Activated CD4-positive, alpha-beta memory T cell treated with anti-CD3 and anti-CD28 coated beads for 36 hours (primary cell): ENCODE data around the gene GTPBP10. TPM values are rescaled to one million over a fixed set of nuclear protein-coding genes. Genes with fewer than 3 reads are reported as not detected.
A peak's percentile ranks its signal among the peaks of the same experiment; 100 is the strongest.

ENCODE experiments used
- CTCF ChIA-PET: fragments of 350-600 bp; sonication (Branson Sonifier 250); formaldehyde crosslinking; loops from one replicate; lab custom pipeline; 2021; ENCODE audit warnings: antibody characterized with exemption, inconsistent platforms; lab: Charles Lee
- POLR2A ChIA-PET: fragments of 350-600 bp; sonication (Branson Sonifier 250); formaldehyde crosslinking; loops from one replicate; lab custom pipeline; 2021; ENCODE audit warnings: antibody characterized with exemption; lab: Charles Lee
- DNase-seq: peaks from one replicate; pipeline ENCODE4 v3.0.0-alpha.2; 2020
- H3K27ac Mint-ChIP-seq: one replicate; pipeline ENCODE4 v1.8.0; 2021; ENCODE audit warnings: mixed read lengths
- H3K27me3 Mint-ChIP-seq: one replicate; pipeline ENCODE4 v1.8.0; 2021; ENCODE audit warnings: mixed read lengths
- H3K36me3 Mint-ChIP-seq: one replicate; pipeline ENCODE4 v1.8.0; 2021; ENCODE audit warnings: mixed read lengths
- H3K4me1 Mint-ChIP-seq: one replicate; pipeline ENCODE4 v1.8.0; 2021; ENCODE audit warnings: low read depth, mixed read lengths
- H3K4me3 Mint-ChIP-seq: one replicate; pipeline ENCODE4 v1.8.0; 2021; ENCODE audit warnings: mild to moderate bottlenecking, mixed read lengths
- H3K9me3 Mint-ChIP-seq: one replicate; pipeline ENCODE4 v1.8.0; 2021; ENCODE audit warnings: mixed read lengths
- intact Hi-C: fragments of 100-400 bp; cut with micrococcal nuclease; formaldehyde crosslinking; loops from one replicate; pipeline ENCODE4 v1.15.1; 2023
- total RNA-seq, 2 experiments: library from RNA; stranded (reverse); gene quantifications; one replicate each; pipeline ENCODE4 v1.2.3, GENCODE V29; 2021

GTPBP10 gene
- total RNA-seq, 2 experiments from 2014 or later, result 32.9 to 33.2 TPM

DNA sequence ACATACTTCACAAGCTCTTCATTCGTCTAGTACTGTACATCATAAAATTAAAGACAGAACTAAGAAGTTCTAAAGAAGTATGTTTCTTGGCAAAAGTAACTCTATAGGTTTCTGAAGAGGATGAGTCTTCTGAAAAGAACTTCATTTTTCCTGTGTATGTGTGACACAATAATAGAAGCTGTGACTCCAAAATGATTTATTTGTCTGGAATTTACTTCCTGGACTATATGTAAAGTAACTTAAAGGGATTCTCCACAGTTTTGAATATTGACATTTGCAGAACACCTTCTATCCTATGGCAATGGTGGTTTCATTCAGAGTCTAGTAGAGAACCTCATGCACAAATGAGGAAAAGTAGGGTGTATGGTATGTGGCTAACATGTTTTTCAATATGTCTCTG, 36.9 kb downstream of the GTPBP10 start:
- Mint-ChIP-seq H3K36me3 (peaks cover 54% of the 10 kb centered on the region), H3K27ac (no peak overlapping the region), H3K9me3 (no peaks in the 10 kb centered on the region), H3K27me3 (no peaks in the 10 kb centered on the region), H3K4me1 (no peaks in the 10 kb centered on the region), H3K4me3 (no peak overlapping the region)
- intact Hi-C loops, result no loop called here
- ChIA-PET POLR2A (no interaction called here), CTCF (no interaction called here)
- DNase-seq, result no peak

GRCh38 chr7:90383861-90384260, 37.3 kb downstream of the GTPBP10 start:
- Mint-ChIP-seq H3K27ac (no peak overlapping the region), H3K4me3 (no peak overlapping the region), H3K4me1 (no peaks in the 10 kb centered on the region), H3K27me3 (no peaks in the 10 kb centered on the region), H3K36me3 (peaks cover 52% of the 10 kb centered on the region), H3K9me3 (no peaks in the 10 kb centered on the region)
- POLR2A ChIA-PET, result no interaction called here
- CTCF ChIA-PET, result no interaction called here
- DNase-seq, result no peak
- intact Hi-C loops, result no loop called here

DNA sequence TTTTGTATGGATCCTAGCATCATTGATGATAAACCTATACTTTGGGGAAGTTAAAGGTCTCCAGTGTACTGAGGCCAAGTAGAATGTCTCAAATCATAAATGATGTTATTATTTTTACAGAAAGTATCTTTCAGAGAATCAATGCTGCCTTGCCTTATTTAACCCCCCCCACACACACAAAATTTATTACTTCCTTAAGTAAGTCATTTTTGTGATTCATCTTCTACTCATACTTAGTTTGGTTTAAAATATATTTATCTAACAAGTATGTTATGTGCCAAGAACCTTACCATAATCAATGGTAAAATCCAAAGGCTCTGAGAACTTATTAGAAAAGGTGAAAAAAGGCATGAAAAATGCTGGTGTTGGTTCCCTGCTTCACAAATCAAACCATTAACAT, 37.9 kb downstream of the GTPBP10 start:
- Mint-ChIP-seq H3K4me1 (no peaks in the 10 kb centered on the region), H3K36me3 (peaks cover 51% of the 10 kb centered on the region), H3K9me3 (no peaks in the 10 kb centered on the region), H3K4me3 (no peak overlapping the region), H3K27me3 (no peaks in the 10 kb centered on the region), H3K27ac (no peak overlapping the region)
- CTCF ChIA-PET, result no interaction called here
- DNase-seq, result no peak
- intact Hi-C loops, result no loop called here
- POLR2A ChIA-PET, result no interaction called here

DNA sequence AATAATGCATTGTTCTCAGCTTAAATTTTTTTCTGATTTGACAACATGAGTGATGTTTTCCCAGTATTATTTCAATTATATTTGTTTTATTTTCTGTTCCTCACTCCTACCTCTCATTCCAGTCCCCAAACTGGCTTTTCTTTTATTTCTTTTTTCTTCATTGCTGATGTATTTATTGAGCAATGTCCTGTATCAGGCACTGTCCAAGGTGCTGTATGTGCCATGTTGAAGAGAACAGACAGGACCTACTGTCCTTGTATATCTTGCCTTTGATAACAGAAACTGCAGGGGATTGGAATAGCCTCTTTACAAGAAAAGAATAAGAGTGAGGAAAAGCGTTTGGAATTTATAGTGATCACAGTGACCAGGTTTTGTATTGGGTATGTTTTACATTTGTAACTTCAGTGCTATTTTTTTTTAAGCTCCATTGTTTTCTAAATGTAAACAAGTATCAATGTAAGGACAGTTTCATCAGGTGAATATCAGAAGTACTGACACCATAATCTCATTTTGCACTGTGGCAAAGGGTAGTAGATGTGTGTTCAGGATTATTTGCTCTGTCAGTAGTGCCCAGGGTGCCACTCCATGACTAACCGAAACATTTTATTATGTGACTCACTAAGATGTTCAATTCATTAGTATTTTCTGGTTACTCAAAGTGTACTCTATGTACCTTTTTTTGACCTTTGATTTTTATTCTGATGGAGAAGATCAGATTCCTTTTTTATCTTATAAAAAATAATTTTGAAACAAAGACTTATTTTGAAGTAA, 41.1 kb downstream of the GTPBP10 start:
- Mint-ChIP-seq H3K4me1 (no peaks in the 10 kb centered on the region), H3K36me3 (peaks cover 41% of the 10 kb centered on the region), H3K27ac (no peak overlapping the region), H3K9me3 (peaks cover 4% of the 10 kb centered on the region), H3K27me3 (no peaks in the 10 kb centered on the region), H3K4me3 (no peak overlapping the region)
- POLR2A ChIA-PET, result no interaction called here
- no peak for DNase-seq
- intact Hi-C loops, result no loop called here
- CTCF ChIA-PET, result no interaction called here

DNA sequence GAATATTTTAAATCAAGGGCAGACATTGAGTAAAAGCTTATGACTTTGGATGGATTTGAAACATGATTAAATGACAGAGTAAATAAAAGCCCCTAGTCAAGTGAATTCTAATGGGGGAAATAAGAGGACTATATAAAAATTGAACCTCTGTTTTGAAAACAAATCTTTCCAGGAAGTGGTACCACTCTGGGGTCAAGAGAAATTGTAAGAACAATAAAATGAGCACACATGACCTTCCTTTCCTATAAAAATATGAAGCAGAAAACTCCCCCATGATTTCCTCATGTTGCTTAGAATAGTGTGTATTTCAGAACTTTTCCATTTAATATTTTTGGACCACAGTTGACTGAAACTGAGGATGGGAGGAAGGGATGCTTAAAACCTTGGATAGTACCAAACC, 44.4 kb downstream of the GTPBP10 start:
- H3K27me3 Mint-ChIP-seq, result no peaks in the 10 kb centered on the region
- no peaks in the 10 kb centered on the region for H3K4me1 Mint-ChIP-seq
- intact Hi-C loops, result no loop called here
- DNase-seq, result no peak
- no peak overlapping the region for H3K4me3 Mint-ChIP-seq
- peaks cover 20% of the 10 kb centered on the region for H3K9me3 Mint-ChIP-seq
- ChIA-PET POLR2A (no interaction called here), CTCF (no interaction called here)
- no peak overlapping the region for H3K27ac Mint-ChIP-seq
- H3K36me3 Mint-ChIP-seq, result peaks cover 21% of the 10 kb centered on the region

DNA sequence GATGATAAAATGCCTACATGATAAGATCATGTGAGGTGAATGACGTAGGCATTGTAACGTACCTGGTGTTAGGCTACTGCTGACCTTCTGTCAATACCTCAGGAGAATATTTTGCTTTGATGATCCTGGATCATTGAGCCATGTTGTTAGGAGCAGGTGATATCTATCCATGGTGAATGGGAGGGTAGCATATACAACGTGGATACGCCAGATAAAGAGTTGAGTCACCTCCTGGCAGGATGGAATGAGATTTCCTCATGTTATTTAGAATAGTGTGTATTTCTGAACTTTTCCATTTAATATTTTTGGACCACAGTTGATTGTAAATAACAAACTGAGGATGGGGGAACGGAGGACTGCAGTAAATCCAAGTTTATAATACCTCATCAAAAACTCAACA, 45.0 kb downstream of the GTPBP10 start:
- CTCF ChIA-PET, result no interaction called here
- Mint-ChIP-seq H3K4me1 (no peaks in the 10 kb centered on the region), H3K4me3 (no peak overlapping the region), H3K27me3 (no peaks in the 10 kb centered on the region), H3K9me3 (peaks cover 25% of the 10 kb centered on the region), H3K27ac (no peak overlapping the region), H3K36me3 (peaks cover 17% of the 10 kb centered on the region)
- intact Hi-C loops, result no loop called here
- DNase-seq, result no peak
- POLR2A ChIA-PET, result no interaction called here

DNA sequence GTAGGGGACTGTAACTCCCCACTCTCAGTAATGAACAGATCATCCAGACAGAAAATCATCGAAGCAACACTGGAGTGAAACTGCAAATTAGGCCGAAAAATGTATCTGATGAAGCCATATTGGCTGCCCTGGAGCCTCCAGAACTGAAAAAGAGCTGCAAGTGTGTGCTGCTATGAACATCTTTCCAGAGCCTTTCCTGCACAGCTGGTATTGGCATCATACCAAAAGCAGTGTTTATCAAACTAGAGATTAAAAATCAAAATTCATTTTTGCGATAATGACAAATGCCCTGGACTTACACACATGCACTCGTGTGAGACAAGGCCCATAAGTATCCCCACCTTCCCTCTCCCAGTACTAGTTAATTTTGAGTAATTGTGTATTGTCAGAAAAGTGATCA, 49.9 kb downstream of the GTPBP10 start:
- ChIA-PET CTCF (no interaction called here), POLR2A (no interaction called here)
- no peak overlapping the region for H3K27ac Mint-ChIP-seq
- H3K27me3 Mint-ChIP-seq, result no peaks in the 10 kb centered on the region
- H3K4me1 Mint-ChIP-seq, result no peaks in the 10 kb centered on the region
- H3K9me3 Mint-ChIP-seq, result peaks cover 48% of the 10 kb centered on the region
- H3K4me3 Mint-ChIP-seq, result no peak overlapping the region
- H3K36me3 Mint-ChIP-seq, result peaks cover 5% of the 10 kb centered on the region
- intact Hi-C loops, result no loop called here
- DNase-seq, result no peak

- peaks cover 25% of the 10 kb centered on the region for H3K9me3 Mint-ChIP-seq
- intact Hi-C loops, result no loop called here
- H3K4me3 Mint-ChIP-seq, result no peak overlapping the region
- no peak overlapping the region for H3K27ac Mint-ChIP-seq
- POLR2A ChIA-PET, result no interaction called here
- peaks cover 1% of the 10 kb centered on the region for H3K36me3 Mint-ChIP-seq
- no peak for DNase-seq
- CTCF ChIA-PET, result no interaction called here
- peaks cover 11% of the 10 kb centered on the region for H3K4me1 Mint-ChIP-seq
- H3K27me3 Mint-ChIP-seq, result no peaks in the 10 kb centered on the region
Observed at GRCh38 chr7:90401989-90402388, 55.5 kb downstream of the GTPBP10 start.

DNA sequence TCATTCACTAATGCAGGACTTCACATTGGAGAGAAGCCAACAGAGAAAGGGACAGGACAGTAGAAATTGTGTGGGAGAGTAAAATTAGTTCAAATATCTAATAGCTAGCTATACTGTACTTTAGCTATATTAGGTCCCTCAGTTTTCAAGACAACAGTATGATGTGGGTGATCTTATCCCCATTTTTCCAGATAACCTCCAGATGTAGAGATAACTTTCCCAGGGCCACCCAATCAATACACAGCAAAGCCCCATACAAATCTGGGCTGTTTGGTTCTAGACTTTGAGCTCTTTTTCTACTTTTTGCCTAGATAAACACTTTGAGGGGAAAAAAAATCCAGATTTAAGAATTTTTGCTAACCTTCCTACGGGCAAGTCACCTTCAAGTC, 56.3 kb downstream of the GTPBP10 start:
- Mint-ChIP-seq H3K36me3 (peaks cover 6% of the 10 kb centered on the region), H3K27me3 (no peaks in the 10 kb centered on the region), H3K27ac (peak overlapping the region; percentile 80), H3K4me3 (peak overlapping the region; percentile 84), H3K9me3 (peaks cover 22% of the 10 kb centered on the region), H3K4me1 (peaks cover 11% of the 10 kb centered on the region)
- no peak for DNase-seq
- intact Hi-C loops, result loop anchor here (1.0 kb wide), 3 partner anchors 23 to 157 kb away; partner anchors contain the start of genes CFAP69 and GTPBP10
- ChIA-PET CTCF (interaction anchor here (1.0 kb wide), 1 partner anchor 249 kb away, joined by 4 read pairs; no protein-coding TSS in a partner anchor), POLR2A (interaction anchor here (1.2 to 1.3 kb wide), 2 partner anchors 14 to 22 kb away, joined by 4 to 6 read pairs; no protein-coding TSS in a partner anchor)

DNA sequence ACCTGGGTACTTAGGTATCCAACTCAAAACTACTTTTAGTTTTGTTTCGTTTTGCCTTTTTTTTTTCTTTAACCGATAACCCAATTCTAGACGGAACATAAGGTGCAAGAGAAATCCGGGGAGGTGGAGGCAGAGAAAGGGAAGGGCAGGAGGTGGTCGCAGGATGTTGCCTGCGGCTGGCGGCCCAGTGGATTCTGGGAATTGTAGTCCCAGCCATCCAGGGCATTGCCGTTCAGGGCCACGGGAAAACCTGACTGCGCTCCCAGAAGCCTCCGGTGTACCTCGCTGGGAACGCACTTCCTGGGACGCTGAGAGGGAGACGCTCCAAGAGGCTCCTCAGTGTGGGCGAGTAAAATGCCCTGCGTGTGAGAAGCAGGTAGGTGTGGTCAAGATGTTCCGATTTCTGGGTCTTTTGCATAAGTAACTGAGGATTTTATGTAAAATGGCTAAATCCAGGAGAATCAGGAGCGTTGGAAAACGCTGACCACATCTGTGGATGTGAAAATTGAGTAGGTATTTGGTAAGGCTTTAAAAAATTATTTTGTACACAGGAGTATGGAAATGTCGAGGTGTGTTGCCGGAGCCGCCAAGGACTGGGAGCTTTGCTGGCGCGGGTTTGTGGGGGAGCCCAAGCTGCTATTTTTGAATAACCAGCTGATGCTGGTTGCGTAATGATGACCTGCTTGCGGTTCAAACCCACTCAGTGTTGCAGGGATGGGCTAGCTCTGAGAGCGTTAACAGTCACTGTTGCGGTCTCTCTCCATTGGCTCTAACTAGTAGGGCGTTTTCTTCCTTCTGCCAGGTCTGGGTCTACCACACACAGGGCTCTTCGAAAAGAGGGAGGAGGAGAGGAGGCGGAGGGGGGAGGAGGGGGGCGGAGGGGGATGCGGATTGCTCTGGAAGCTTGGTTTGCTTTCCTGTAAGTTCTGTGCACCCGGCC, 56.9 kb downstream of the GTPBP10 start, which contains the start of gene CLDN12:
Gene CLDN12, plus strand, starts transcription at position 288 of the 940 bp plus-strand sequence. CDS start 9,216 bp downstream, outside the sequence.
- no peaks in the 10 kb centered on the region for H3K27me3 Mint-ChIP-seq
- H3K36me3 Mint-ChIP-seq, result peaks cover 6% of the 10 kb centered on the region
- H3K9me3 Mint-ChIP-seq, result peaks cover 17% of the 10 kb centered on the region
- DNase-seq, result peak; percentile 89
- H3K4me1 Mint-ChIP-seq, result peaks cover 11% of the 10 kb centered on the region
- peak within 1 kb of the TSS; percentile 80 for H3K27ac Mint-ChIP-seq
- peak within 1 kb of the TSS; percentile 84 for H3K4me3 Mint-ChIP-seq
- intact Hi-C loops, result loop anchor here (1.0 kb wide), 3 partner anchors 22 to 158 kb away; partner anchors contain the start of genes CFAP69 and GTPBP10
- CTCF ChIA-PET, result interaction anchor here (0.6 to 1.0 kb wide), 3 partner anchors 55 to 250 kb away, joined by 3 to 4 read pairs (median 3); no protein-coding TSS in a partner anchor
- POLR2A ChIA-PET, result interaction anchor here (1.0 to 1.3 kb wide), 3 partner anchors 13 to 58 kb away, joined by 4 to 6 read pairs (median 4); no protein-coding TSS in a partner anchor

- ChIA-PET CTCF (no interaction called here), POLR2A (no interaction called here)
- peaks cover 7% of the 10 kb centered on the region for H3K9me3 Mint-ChIP-seq
- no peaks in the 10 kb centered on the region for H3K27me3 Mint-ChIP-seq
- peaks cover 6% of the 10 kb centered on the region for H3K36me3 Mint-ChIP-seq
- intact Hi-C loops, result no loop called here
- no peak for DNase-seq
- no peak overlapping the region for H3K27ac Mint-ChIP-seq
- no peak overlapping the region for H3K4me3 Mint-ChIP-seq
- H3K4me1 Mint-ChIP-seq, result peaks cover 11% of the 10 kb centered on the region
Observed at GRCh38 chr7:90404777-90405176, 58.3 kb downstream of the GTPBP10 start.

DNA sequence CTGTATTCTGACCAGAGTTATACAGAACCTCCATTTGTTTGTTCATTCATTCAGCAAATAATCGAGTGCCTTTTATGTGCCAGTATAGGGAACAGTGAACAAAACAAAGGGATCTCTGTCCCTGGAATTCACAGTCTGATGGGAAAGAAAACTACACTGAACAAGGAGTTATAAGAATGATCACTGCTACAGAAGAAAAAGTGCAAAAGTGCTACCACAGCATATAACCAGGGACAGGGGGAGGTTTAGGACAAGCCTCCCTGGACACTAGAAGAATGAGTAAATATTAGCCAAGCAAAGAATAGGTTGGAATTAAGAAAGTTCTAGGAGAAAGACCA, 60.9 kb downstream of the GTPBP10 start:
- intact Hi-C loops, result no loop called here
- no peak overlapping the region for H3K4me3 Mint-ChIP-seq
- DNase-seq, result no peak
- H3K36me3 Mint-ChIP-seq, result peaks cover 8% of the 10 kb centered on the region
- no peak overlapping the region for H3K27ac Mint-ChIP-seq
- H3K9me3 Mint-ChIP-seq, result no peaks in the 10 kb centered on the region
- H3K27me3 Mint-ChIP-seq, result no peaks in the 10 kb centered on the region
- peaks cover 11% of the 10 kb centered on the region for H3K4me1 Mint-ChIP-seq
- ChIA-PET POLR2A (no interaction called here), CTCF (no interaction called here)
